NCI-H1694 (cell line): ENCODE measurements around the gene NAT14.
"Not testable (repeated sequence)": the region's sequence is repeated elsewhere in the genome, so short reads cannot be mapped to it uniquely, and the experiment has no call there.

Experiments used
- DNase-seq: peaks from one replicate; lab custom pipeline; 2025; lab: John Stamatoyannopoulos, UW

The NAT14 gene

DNA sequence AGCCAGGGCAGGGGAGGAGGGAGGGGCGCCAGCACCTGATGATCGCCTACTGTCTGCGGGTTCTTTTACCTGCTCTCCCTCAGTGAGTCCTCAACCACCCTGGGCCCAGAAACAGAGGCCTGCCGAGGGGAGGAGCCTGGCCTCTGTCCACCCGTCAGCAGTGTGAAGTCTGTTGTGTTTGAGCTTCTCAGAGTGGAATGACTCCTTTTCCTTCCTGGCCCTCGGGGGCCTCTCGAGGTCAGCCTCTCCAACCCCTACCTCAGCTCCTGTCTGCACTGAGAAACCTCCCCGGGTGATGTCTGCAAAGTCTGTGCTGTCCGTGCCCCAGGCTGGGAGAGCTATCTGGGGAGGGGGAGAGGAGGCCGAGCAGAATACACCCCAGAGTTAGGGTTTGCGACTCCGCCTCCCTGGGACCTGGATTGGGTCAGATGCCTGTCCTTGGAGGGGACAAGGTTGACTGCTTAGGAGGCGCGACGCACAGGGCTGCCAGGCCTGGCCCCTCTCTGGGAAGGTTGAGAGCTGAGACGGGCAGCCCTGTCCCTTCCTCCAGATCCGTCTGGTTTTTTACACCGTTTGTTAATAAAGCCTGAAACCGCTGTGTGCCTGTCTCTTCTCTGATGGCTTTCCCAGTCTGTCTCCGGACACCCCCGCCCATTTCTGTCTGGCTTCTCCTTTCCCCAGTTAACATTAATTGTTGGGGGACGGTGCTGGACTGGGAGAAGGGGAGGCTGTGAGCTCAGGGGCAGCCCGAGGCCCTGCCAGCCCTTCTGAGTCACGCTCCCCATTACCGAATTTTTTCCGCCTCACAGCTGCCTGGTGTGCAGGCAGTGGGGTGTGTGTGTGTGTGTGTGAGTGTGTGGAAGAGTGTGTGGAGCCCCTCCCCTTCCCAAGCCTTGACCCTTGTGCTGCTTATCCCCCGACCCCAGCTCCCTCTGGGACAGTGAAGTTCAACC lies 2.3 kb downstream of the NAT14 start:
- DNase-seq, result no peak

DNA sequence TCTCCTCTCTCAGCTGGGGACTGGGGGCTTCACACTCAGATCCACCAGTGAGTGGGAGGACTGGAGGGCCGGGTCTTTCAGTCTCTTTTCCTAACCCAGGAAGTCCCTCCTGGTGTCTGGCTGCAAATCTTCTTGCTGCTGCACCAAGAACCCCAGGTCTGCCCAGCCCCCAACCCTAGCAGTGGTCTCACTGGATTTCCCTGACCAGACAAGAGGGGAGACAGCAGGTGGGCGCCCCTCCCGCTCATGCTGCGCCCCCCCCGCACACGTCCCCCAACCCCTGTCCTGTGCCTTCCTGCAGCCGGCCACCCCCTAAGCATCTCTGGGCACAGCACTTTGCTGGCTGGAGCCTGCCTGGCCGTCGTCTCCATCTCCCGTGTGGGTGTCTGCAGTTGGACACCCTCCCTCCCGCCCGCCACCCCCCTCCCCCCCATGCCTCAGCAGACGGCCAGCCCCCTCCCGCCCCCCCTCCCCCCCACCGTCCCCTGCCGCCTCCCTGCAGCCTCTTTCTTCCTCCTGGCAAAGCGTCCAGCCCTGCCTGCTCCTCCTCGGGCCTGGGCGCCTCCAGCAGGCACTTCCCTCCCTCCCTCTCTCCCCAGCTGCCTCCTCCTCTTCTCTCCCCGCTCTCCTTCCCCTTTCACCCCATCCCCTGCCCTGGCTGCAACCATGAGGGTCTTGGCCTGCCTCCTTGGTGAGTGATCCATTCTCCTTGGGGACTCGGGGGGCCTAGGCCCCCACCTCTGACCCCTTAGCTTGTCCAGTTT lies 3.1 kb downstream of the NAT14 start, which contains the start of gene SSC5D:
TSS of gene SSC5D (plus strand) at position 513 of the 764 bp plus-strand sequence. CDS start at position 667, 154 bp downstream.
- no peak for DNase-seq

DNA sequence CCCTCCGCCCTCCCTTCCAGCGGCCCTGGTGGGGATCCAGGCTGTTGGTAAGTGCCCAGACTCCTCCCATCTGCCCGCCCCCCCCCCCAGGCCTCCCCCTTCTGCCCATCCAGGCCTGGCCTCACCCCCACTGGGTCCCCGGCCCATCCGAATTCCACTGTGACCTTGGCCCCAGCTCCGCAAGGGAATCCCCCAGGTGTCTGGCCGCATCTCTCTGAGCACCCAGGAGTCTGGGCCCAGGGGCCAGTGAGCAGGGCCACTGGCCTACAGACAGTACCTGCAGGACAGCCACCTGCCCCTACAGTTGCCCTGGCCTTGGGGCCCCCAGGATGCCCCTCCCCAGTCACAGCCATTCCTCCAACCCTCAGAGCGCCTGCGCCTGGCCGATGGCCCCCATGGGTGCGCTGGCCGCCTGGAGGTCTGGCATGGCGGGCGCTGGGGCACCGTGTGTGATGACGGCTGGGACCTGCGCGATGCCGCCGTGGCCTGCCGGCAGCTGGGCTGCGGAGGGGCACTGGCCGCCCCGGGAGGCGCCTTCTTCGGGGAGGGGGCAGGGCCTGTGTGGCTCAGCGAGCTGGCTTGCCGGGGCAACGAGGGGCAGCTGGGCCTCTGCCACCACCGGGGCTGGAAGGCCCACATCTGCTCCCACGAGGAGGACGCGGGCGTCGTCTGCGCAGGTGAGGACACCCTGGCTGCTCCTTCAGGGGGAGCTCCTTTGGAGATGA lies 4.2 kb downstream of the NAT14 start:
- DNase-seq, result no peak

DNA sequence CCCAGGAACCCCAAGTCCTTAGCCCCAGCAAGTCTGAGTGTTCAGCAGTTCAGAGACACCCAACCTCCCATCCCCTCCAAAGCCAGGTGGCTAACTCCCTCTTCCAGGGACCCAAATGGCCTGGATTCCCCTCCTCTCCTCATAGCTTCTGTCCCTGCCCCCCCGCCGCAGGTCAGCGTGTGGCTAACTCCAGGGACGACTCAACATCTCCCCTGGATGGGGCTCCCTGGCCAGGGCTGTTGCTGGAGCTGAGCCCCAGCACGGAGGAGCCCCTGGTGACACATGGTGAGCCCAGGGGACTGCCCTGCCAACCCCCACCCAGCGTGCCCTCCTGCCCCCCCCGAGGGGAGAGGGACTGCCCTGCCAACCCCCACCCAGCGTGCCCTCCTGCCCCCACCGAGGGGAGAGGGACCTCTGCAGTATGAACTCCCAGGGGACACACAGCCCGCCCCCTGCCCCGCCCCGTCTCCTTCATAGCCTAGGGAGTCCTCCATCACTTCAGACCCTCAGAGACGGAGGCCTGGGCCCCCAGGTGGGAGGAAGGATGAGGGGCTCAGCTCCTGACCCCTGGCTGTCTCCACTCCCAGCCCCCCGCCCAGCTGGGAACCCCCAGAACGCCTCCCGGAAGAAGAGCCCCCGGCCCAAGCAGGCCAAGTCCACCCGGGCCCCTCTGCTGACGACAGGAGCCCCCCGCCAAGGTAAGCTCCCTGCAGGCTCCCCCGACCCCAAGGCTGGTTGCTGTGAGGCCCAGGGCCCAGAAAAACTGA lies 4.9 kb downstream of the NAT14 start:
- DNase-seq, result no peak

DNA sequence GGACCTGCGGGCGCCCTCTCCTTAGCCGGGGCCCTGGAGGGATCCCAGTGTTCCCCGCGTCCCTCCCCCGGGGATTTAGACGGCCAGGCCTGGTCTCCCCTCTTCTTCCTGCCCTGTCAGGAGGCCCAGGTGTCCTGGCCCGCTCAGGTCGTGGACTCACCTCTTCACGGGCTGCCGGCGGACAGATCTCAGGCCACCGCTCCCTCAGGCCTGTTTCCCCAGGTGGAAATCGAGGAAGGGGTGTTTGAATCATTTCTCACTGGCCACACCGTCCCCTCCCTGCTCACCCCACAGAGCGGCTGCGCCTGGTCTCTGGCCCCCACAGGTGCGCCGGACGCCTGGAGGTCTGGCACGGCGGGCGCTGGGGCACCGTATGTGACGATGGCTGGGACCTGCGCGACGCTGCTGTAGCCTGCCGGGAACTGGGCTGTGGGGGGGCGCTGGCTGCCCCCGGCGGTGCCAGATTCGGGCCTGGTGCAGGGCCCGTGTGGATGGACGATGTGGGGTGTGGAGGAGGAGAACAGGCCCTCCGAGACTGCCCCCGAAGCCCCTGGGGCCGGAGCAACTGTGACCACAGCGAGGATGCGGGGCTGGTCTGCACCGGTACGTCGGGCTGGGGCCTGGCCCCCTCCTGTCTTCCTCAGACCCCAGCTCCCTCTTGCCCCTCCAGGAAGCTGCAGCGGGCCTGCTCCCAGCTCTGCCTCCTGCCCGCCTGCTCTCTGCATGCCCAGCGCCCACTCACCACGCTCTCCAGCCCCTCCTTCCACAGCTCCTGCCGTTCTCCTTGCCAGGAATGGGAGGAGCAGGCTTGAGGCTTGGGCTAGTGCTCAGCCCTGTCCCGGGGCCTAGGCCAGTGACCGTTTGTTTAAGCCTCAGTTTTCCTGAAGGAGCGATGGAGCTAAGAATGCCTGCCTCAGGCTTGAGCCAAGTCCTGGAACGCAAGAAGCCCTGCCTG lies 5.8 kb downstream of the NAT14 start:
- DNase-seq, result no peak

DNA sequence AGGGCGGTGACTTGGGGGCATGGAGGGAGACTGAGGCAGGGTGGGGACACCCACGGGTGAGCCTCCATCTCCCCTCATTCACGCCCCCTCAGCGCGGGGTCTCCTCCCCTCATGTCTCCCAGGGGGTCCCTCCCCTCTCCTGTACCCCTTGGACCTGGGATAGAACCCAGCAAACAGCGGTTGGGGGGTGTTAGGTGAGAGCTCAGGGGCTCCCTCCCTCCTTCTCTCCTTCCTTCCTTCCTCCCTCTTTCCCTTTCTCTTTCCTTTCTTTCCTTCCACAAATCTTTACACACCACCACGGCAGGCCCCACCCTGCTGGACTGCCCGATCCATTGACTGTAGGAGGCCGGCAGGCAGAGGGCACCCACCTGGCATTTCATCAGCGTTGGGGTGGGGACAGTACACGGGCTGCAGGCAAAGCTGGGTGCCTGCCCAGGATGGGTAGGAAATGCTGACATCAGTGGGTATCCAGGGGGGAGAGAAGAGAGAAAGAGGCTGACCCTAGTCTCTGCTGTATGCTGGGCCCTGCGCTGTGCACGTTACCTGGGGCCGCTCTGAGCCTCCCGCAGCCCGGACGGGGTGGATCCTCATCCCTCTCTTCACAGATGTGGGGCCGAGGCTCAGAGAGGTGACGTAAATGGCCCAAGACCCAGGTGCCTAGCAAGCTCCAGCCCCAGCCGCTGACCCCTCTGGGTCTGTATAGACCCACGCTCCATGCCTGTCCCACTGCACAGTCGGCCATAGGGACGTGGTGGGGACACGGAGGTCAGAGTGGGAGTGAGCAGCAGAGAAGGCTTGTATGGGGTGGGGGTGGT lies 6.8 kb downstream of the NAT14 start:
- no peak for DNase-seq

DNA sequence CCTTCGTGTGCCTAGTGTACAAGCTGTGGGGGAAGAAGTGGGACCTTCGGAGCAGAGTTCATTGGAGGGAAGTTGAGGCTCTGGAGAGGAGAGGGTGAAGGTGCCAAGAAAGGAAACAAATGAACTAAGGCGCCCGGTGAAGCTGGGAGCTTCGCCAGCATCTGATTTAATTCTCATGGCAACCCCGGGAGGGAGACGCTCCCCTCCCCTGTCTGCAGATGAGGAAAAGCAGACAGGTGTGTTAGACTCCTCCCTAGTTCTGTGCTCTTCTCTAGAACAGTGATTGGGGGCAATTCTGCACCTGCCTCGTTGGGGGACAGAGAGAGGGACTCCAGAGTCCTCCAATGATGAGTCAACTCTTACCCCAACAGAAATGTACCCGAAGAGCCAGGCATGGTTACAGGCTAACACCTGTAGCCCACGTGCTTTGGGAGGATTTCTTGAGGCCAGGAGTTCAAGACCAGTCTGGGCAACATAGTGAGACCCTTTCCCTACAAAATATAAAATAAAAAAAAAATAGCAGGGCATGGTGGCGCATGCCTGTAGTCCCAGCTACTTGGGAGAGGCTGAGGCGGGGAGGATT lies 7.5 kb downstream of the NAT14 start:
- DNase-seq, result no peak

DNA sequence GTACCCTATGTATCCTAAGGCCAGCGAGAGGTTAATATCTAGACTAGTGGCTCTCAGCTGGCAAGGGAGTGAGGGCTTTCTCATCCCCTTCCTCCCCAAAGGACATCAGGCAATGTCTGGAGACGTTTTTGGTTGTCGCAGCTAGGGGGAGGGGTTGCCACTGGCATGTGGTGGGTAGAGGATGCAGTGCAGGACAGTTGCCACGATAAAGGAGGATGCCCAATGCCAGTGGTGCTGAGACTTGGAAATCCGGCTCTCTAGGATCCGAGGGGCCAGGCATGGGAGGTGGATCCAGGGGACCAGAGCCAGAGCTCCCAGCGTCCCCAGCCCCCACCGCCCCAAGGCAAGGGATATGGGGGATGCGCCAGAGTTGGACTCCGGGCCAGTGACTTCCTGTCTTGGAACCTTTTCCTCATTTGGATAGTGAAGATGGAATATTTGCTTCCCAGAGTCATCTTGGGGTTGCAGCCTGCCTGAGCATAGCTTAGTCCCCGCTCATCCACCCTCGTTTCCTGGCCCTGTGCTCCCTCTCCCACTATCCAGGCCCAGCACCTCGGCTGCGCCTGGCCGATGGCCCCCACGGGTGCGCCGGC lies 8.2 kb downstream of the NAT14 start:
- no peak for DNase-seq

DNA sequence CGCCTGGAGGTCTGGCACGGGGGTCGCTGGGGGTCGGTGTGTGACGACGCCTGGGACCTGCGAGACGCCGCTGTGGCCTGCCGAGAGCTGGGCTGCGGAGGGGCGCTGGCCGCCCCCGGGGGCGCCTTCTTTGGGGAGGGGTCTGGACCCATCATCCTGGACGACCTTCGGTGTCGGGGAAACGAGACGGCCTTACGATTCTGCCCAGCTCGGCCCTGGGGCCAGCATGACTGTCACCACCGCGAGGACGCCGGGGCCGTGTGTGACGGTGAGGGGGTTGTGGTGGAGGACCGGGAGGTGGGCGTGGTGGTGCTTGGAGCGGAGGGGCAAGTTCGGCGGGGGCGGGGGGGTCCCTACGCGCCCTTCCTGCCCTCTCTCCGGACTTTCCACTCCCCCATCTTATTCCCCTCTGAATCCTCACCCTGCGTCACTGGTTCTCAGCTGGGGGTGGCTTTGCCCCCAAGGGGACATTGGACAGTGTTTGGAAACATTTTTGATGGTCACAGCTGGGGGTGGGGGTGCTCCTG lies 8.7 kb downstream of the NAT14 start:
- DNase-seq, result no peak

DNA sequence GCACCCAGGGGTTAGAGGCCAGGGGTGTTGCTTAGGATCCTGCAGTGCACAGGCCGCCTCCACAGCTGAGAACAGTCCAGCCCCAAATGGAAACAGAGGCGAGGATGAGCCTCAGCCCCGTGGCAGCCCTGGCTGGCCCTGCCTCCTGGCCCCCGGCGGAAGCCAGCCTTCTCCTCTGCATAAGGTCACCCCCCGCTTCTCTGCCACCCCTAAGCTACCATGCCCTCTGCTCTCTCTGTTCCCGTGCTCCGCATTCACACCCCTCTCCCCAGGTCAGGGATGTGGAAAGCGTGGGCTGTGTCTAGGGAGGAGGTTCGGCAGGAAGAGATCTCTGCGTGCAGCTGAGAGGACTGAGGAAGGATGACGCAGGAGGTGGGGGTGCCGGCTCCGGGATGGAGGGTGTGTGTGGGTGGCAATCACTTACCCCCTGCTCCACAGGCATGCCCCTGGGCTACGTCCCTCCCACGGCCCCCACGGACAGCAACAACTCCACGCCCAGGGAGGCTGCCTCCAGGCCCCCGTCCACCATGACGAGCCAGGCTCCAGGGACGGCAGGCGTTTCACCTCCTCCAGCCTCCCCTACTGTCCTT lies 9.3 kb downstream of the NAT14 start:
- no peak for DNase-seq

DNA sequence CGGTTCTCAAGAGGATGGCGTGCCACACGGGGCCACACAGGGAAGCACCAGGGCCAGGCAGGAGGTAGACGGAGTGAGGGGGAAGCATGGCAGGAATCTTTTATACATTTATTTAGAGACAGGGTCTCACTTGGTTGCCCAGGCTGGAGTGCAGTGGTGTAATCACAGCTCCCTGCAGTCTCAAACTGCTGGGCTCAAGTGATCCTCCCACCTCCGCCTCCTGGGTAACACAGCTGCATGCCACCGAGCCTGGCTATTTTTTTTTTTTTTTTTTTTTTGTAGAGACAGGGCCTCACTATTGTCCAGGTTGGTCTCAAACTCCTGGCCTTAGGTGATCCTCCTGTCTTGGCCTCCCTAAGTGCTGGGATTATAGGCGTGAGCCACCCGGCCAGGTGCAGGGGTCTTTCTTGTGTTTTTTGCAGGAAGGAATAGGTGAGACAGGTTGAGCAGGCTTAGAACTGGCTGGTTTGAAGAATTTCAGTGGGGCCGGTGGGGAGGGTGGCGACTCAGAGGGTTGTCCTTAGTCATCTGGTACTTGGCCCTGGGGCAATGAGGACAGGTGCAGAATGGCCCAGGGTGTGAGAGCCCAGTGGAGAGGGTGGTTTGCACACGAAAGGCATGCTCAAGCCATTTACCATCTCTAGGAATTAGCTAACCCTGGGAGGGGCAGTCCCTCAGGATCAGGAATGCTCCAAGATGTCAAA lies 10.8 kb downstream of the NAT14 start:
- DNase-seq, result no peak

DNA sequence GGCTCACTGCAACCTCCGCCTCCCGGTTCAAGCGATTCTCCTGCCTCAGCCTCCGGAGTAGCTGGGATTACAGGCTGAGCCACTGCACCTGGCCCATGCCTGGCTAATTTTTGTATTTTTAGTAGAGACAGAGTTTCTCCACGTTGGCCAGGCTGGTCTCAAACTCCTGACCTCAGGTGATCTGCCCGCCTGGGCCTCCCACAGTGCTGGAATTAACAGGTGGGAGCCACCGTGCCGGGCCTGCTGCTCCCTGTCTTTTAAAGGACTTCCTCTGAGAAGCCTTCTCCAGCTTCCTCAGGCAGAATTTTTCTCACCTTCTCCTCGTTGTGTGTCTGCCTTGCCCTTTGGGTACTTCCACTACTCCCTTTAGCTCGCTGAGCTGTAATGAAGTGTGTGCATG lies 11.8 kb downstream of the NAT14 start:
- DNase-seq, result not testable (repeated sequence)

DNA sequence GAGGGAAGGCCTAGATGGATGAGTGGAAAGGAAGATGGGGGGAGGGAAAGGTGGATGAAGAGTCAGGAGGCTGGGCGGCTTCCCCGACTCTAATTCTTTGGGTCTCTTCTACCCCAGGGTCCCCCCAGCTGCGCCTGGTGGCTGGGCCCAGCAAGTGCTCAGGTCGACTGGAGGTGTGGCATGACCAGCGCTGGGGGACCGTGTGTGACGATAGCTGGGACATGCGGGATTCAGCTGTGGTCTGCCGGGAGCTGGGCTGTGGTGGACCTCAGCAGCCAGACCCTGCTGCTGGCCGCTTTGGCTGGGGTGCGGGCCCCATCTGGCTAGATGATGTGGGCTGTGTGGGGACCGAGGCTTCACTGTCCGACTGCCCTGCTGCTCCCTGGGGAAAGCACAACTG lies 12.8 kb downstream of the NAT14 start:
- DNase-seq, result no peak

DNA sequence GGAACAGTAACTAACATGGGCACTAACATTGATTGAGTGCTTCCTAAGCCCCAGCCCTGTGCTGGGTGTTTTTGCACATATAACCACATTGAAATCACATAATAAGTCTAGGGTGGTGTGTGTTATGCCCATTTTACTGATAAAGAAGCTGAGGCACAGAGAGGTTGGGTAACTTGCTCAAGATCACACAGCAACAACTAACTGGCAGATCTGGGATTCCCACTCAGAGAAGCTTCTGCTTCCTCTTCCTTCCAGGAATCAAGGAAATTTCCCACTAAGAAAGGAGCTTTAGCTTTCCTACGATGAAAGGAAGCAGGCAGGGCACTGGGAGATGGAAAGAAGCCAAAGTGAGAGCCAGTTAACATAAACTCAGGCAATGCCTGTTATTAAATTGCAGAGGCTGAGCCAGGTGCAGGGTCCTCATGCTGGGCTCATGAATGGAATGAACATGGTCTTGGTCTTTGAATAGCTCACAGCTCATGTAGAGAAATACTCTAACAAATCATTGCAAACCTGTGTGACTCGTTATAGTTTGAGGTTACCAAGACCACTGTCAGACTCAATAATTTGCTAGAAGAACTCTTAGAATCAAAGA lies 13.4 kb downstream of the NAT14 start:
- no peak for DNase-seq

DNA sequence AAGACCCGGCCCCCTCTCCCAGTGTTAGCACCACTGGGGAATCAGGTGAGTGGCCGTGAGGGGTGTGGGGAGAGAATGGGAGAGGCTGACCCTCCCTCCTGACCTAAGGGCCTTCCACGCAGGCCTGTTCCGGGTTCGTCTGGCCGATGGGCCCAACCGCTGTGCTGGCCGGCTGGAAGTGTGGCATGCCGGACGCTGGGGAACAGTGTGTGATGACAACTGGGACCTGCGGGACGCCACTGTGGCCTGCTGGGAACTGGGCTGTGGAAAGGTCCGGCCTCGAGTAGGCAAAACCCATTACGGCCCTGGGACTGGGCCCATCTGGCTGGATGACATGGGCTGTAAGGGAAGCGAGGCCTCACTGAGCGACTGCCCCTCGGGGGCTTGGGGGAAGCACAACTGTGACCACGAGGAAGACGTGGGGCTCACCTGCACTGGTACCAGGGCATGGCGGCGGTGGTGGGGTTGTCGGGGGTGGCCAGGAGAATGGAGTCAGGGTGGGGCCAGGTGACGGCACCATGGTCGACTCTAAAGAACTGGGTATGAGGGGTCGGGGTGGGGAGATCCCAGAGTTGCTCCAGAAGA lies 15.5 kb downstream of the NAT14 start:
- DNase-seq, result no peak

DNA sequence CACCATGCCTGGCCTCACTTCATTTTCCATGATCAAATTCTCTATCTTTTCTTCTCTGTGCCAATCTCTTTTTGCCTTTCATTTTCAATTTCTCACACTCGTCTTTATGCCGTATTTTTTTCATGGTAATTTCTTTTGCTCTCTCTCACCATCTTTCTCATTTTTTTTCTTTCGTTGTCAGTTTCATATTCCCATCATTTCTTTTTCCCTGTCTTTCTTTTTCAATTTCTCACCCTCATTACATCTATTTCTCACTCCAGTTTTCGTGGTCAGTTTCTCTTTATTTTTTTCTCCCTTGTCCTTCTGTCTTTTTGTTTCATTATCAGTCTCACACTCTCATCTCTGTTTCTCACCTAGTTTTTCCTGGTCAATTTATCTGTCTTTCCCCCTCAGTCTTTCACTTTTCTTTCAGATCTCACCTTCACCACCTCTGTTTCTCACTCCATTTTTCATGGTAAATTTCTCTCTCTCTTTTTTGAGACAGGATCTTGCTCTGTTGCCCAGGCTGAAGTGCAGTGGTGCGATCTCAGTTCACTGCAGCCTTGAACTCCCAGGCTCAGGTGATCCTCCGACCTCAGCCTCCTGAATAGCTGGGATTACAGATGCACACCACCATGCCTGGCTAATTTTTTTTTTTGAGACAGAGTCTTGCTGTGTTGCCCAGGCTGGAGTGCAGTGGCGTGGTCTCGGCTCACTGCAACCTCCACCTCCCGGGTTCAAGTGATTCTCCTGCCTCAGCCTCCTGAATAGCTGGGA lies 17.4 kb downstream of the NAT14 start:
- no peak for DNase-seq
